Thyroid gland (tissue), 4 donors: ENCODE results near the gene PPP1R9A. TPM values are rescaled to one million over a fixed set of nuclear protein-coding genes. Genes with fewer than 3 reads are reported as not detected.

Source experiments
- DNase-seq, 2 donors: peaks; one replicate each; pipeline ENCODE4 v3.0.0-alpha.2; 2019
- H3K27ac ChIP-seq, 3 donors: fragments of 200-600 bp; sonication (generic); 1 replicate in 2 of 3; 2 replicates in 1 of 3; pipeline ENCODE4 v1.5.1; 2016 to 2019; ENCODE audit warnings: mild to moderate bottlenecking in 1 of 3, moderate library complexity in 1 of 3
- H3K27me3 ChIP-seq: fragments of 200-600 bp; sonication (generic); one replicate; pipeline ENCODE4 v1.5.1; 2019
- H3K36me3 ChIP-seq, 2 donors: fragments of 200-600 bp; sonication (generic); one replicate each; pipeline ENCODE4 v1.5.1; 2016 to 2019
- H3K4me1 ChIP-seq, 2 donors: fragments of 200-600 bp; sonication (generic); one replicate each; pipeline ENCODE4 v1.5.1; 2017 to 2019
- H3K4me3 ChIP-seq, 3 donors: fragments of 200-600 bp; sonication (generic); replicated peaks in 1 of 3; 1 replicate in 2 of 3; 2 replicates in 1 of 3; pipeline ENCODE4 v1.5.1; 2016; ENCODE audit warnings: mild to moderate bottlenecking in 1 of 3
- H3K9me3 ChIP-seq: fragments of 200-600 bp; sonication (generic); one replicate; pipeline ENCODE4 v1.5.1; 2017
- POLR2A ChIP-seq, 2 donors: fragments of 450-650 bp; IDR thresholded peaks; one replicate each; pipeline ENCODE4 v1.6.1; 2017; ENCODE audit warnings: antibody characterized with exemption in 2 of 2, mild to moderate bottlenecking in 2 of 2, moderate library complexity in 1 of 2
- WGBS, 2 donors: methylation state at CpG; one replicate each; pipeline ENCODE4 v1.1.5; 2017; 5-methylcytosine and 5-hydroxymethylcytosine counted together
- intact Hi-C: fragments of 100-400 bp; cut with DNase I; formaldehyde crosslinking; loops from one replicate; pipeline ENCODE4 v1.15.1; 2023
- total RNA-seq, 4 donors: library from RNA; depleted of rRNA; stranded (reverse); fragments of >200 nt; gene quantifications; one replicate each; pipeline ENCODE4 v1.2.3, GENCODE V29; 2016
- TF ChIP-seq, protein P1 (sequence below), 6 experiments: fragments of 200-600 bp in 3 of 6; fragments of 450-650 bp in 3 of 6; sonication (generic) in 3 of 6; IDR thresholded peaks; one replicate each; pipeline ENCODE4 v1.5.1; 2016 to 2019; ENCODE audit warnings: antibody characterized with exemption in 6 of 6, mild to moderate bottlenecking in 2 of 6, inconsistent platforms in 1 of 6, moderate library complexity in 1 of 6

PPP1R9A gene
- total RNA-seq, 4 donors from 2014 or later: 38.8 to 89.6 (median 45.5) TPM

DNA sequence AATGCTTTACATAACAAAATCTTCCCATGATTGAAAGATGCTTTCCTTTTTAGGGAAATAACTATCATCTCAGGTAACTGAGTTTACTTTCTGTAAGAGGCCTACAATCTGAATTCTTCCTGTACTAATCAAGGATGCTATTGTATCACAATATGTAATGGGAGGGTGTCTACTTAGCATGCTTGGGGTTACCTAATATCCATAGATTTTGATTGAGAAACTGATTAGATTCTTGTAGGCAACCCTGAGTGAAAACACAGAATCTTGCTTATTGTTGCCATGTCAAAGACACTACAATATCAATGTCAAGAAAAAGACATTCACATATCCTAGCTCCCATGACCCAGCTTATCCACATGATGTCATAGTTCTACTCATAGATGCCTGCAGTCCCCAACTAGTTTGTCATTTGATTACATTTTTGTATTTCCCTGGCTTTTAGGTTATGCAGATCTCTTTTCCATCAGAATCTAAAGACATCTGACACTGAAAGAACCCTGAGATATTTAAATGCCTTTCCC is 354.6 kb downstream of the PPP1R9A start:
- no peak overlapping the region for H3K27ac ChIP-seq
- no peaks in the 10 kb centered on the region for H3K4me1 ChIP-seq
- H3K27me3 ChIP-seq: no peaks in the 10 kb centered on the region
- TF ChIP-seq, protein P1, sequence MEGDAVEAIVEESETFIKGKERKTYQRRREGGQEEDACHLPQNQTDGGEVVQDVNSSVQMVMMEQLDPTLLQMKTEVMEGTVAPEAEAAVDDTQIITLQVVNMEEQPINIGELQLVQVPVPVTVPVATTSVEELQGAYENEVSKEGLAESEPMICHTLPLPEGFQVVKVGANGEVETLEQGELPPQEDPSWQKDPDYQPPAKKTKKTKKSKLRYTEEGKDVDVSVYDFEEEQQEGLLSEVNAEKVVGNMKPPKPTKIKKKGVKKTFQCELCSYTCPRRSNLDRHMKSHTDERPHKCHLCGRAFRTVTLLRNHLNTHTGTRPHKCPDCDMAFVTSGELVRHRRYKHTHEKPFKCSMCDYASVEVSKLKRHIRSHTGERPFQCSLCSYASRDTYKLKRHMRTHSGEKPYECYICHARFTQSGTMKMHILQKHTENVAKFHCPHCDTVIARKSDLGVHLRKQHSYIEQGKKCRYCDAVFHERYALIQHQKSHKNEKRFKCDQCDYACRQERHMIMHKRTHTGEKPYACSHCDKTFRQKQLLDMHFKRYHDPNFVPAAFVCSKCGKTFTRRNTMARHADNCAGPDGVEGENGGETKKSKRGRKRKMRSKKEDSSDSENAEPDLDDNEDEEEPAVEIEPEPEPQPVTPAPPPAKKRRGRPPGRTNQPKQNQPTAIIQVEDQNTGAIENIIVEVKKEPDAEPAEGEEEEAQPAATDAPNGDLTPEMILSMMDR (IDR thresholded peaks at IDR 0.05): no peak
- no peak for TF ChIP-seq POLR2A (IDR thresholded peaks at IDR 0.05)
- H3K9me3 ChIP-seq: no peaks in the 10 kb centered on the region
- no peak overlapping the region for H3K4me3 ChIP-seq
- intact Hi-C loops: no loop called here
- H3K36me3 ChIP-seq: no peaks in the 10 kb centered on the region
- no peak for DNase-seq

DNA sequence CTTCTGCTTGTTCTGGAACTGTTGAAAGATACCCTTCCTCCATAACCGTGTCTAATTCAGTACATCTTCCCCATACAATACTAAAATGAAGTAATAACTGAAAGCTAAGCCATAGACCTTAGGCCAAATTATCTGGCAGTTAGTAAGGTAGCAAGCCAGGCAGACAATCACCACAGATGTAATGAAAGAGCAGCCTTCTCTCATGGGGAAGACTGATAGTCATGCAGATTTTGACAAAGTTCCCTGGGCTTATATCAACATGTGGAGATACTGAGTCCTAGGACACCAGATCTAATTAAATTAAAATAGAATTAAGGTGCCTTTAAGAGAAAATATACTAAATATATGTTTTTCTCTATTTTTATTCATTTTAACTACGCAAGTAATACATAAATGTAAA is 355.5 kb downstream of the PPP1R9A start:
- Histone ChIP-seq H3K4me3 (no peak overlapping the region), H3K4me1 (no peaks in the 10 kb centered on the region), H3K27ac (no peak overlapping the region), H3K36me3 (no peaks in the 10 kb centered on the region), H3K9me3 (no peaks in the 10 kb centered on the region), H3K27me3 (no peaks in the 10 kb centered on the region)
- intact Hi-C loops: no loop called here
- TF ChIP-seq, protein P1 (IDR thresholded peaks at IDR 0.05): no peak
- no peak for TF ChIP-seq POLR2A (IDR thresholded peaks at IDR 0.05)
- 95 to 97% methylated on average over 2 of the region's 2 CpGs for WGBS, 2 donors
- no peak for DNase-seq

DNA sequence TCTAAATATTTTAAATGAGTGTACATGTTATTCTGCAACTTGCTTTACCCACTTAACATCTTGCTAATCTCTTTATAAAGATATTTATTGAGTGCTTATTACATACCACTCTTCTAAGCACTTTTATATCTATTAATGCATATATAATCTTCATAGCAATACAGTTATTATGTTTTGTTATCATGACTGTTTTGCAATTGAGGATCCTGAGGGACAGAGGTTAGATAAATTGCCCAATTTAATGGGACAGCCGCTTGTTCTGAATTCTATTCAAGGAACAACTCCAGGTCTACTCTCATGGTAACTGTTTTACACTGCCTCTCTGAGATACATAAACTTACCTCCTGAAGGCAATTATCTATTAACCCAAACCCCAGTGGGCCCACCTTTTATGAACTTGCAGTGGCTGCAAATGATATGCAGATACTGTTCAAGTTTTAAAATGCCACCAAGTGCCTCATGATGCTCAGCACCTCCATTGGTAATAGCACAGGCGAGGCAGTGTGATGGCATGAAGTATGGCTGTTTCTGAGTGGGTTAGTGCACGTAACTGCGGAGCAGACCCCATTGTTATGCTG is 356.5 kb downstream of the PPP1R9A start:
- Histone ChIP-seq H3K4me3 (no peak overlapping the region), H3K27me3 (no peaks in the 10 kb centered on the region), H3K36me3 (no peaks in the 10 kb centered on the region), H3K4me1 (no peaks in the 10 kb centered on the region), H3K27ac (no peak overlapping the region), H3K9me3 (no peaks in the 10 kb centered on the region)
- WGBS, 2 donors: 87 to 97% methylated on average over 4 of the region's 4 CpGs
- TF ChIP-seq POLR2A (IDR thresholded peaks at IDR 0.05): no peak
- TF ChIP-seq, protein P1 (IDR thresholded peaks at IDR 0.05): no peak
- no peak for DNase-seq
- intact Hi-C loops: no loop called here

DNA sequence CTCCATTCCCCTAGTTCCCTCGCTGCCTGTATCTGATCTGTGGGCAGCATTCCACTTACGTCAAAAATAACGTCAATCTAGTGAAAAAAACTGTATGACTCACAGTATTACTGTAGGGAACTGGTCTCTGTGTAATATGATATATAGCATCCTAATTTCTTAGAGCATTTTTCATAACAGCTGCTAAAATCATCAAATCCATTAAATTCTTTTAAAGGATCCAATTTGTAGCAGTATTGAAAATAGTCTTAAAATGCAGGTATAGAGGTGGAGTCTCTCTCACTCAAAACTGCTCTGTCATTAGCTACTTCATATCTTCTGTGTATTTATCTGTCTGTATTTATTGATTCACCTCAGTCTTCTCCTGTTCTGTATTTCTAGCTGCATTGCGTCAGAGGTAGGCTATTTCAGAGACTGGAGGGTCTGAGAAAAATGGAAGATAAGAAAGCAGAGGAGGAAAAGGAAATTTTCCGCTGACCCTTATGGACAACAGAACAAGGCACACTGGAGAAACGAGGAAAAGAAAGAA is 357.0 kb downstream of the PPP1R9A start:
- no peaks in the 10 kb centered on the region for H3K36me3 ChIP-seq
- DNase-seq: no peak
- H3K4me1 ChIP-seq: no peaks in the 10 kb centered on the region
- H3K4me3 ChIP-seq: no peak overlapping the region
- intact Hi-C loops: no loop called here
- no peak overlapping the region for H3K27ac ChIP-seq
- WGBS, 2 donors: 82 to 88% methylated on average over 6 of the region's 6 CpGs
- H3K27me3 ChIP-seq: no peaks in the 10 kb centered on the region
- H3K9me3 ChIP-seq: no peaks in the 10 kb centered on the region
- no peak for TF ChIP-seq POLR2A (IDR thresholded peaks at IDR 0.05)
- TF ChIP-seq, protein P1 (IDR thresholded peaks at IDR 0.05): no peak

DNA sequence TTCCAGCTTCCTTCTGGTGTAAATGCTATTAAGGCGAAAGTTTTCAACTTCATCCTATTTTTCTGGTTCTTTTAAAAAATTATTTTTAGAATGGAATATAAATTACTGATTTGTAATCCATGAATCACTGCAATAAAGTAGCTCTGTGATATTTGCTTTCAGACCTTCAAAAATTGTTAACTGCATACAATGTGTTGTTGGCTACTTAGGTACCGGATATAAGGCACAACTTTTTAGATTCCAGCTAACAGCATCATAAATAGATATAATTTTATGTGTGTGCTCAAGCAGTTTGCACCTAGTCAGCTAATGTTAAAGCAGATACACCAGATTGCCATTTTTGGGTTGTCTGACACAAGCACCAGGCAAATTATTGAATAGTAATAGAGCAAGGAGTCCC is 358.2 kb downstream of the PPP1R9A start:
- H3K4me1 ChIP-seq: no peaks in the 10 kb centered on the region
- DNase-seq: no peak
- H3K27ac ChIP-seq: no peak overlapping the region
- H3K36me3 ChIP-seq: no peaks in the 10 kb centered on the region
- no peak overlapping the region for H3K4me3 ChIP-seq
- H3K27me3 ChIP-seq: no peaks in the 10 kb centered on the region
- intact Hi-C loops: no loop called here
- TF ChIP-seq, protein P1 (IDR thresholded peaks at IDR 0.05): no peak
- 98 to 99% methylated on average over 2 of the region's 2 CpGs for WGBS, 2 donors
- no peaks in the 10 kb centered on the region for H3K9me3 ChIP-seq
